Adipose tissue (tissue), 3 donors: ENCODE data around the gene ABCB8. TPM values are rescaled to one million over a fixed set of nuclear protein-coding genes. Genes with fewer than 3 reads are reported as not detected.
"Not testable (repeated sequence)": the region's sequence is repeated elsewhere in the genome, so short reads cannot be mapped to it uniquely, and the experiment has no call there.

Experiments used
- H3K27ac ChIP-seq: one replicate; pipeline ENCODE4 v1.5.1; 2013; ENCODE audit warnings: low read depth, low read length
- WGBS, 3 donors: extraction: QIAGEN DNeasy Blood & Tissue Kit; methylation state at CpG; one replicate each; pipeline ENCODE4 v1.1.7; 2013; 5-methylcytosine and 5-hydroxymethylcytosine counted together
- polyA plus RNA-seq, 3 donors: library from polyadenylated mRNA; stranded (reverse); fragments of 200-250 nt; gene quantifications; one replicate each; pipeline ENCODE4 v1.2.3, GENCODE V29; 2013
- donor health status: healthy with polysubstance abuse.
- donor health status: Bipolar disorder and iron deficiency.
- donor health status: healthy.

Gene ABCB8
- polyA plus RNA-seq, 3 donors: 11.2 to 24.0 (median 14.6) TPM

- H3K27ac ChIP-seq: no peak overlapping the region
Observed at GRCh38 chr7:151011097-151011409, 17.2 kb upstream of the ABCB8 start.

GRCh38 chr7:151011616-151012015, 16.6 kb upstream of the ABCB8 start:
- H3K27ac ChIP-seq: not testable (repeated sequence)
- WGBS, 3 donors: 81 to 92% (median 88%) methylated on average over 12 of the region's 12 CpGs

More at GRCh38 chr7:151011097-151011409, 17.2 kb upstream of the ABCB8 start:
- WGBS, 3 donors: 53 to 73% (median 56%) methylated on average over 1 of the region's 1 CpG

- H3K27ac ChIP-seq: no peak overlapping the region
- WGBS, 3 donors: 61 to 69% (median 63%) methylated on average over 6 of the region's 6 CpGs
Observed at GRCh38 chr7:151012031-151012692, 16.1 kb upstream of the ABCB8 start.

- no peak overlapping the region for H3K27ac ChIP-seq
- 23 to 51% (median 45%) methylated on average over 23 of the region's 23 CpGs for WGBS, 3 donors
Observed at GRCh38 chr7:151012911-151013347, 15.3 kb upstream of the ABCB8 start.

GRCh38 chr7:151013356-151013732, 14.9 kb upstream of the ABCB8 start:
- no peak overlapping the region for H3K27ac ChIP-seq
- 21 to 30% (median 30%) methylated on average over 15 to 26 of the region's 26 CpGs for WGBS, 3 donors

- H3K27ac ChIP-seq: no peak overlapping the region
- WGBS, 3 donors: 20 to 43% (median 33%) methylated on average over 55 of the region's 55 CpGs
Observed at GRCh38 chr7:151013733-151014497, 14.3 kb upstream of the ABCB8 start.

- no peak overlapping the region for H3K27ac ChIP-seq
- 73 to 81% (median 75%) methylated on average over 8 of the region's 8 CpGs for WGBS, 3 donors
Observed at GRCh38 chr7:151014950-151015349, 13.3 kb upstream of the ABCB8 start.

GRCh38 chr7:151015967-151016366, 12.3 kb upstream of the ABCB8 start:
- no peak overlapping the region for H3K27ac ChIP-seq
- whole genome bisulfite sequencing, 3 donors: 75 to 92% (median 78%) methylated on average over 5 of the region's 5 CpGs

GRCh38 chr7:151016505-151016904, 11.7 kb upstream of the ABCB8 start:
- no peak overlapping the region for H3K27ac ChIP-seq
- WGBS, 3 donors: 77 to 89% (median 85%) methylated on average over 8 of the region's 8 CpGs

- no peak overlapping the region for H3K27ac ChIP-seq
- 78 to 87% (median 81%) methylated on average over 15 of the region's 15 CpGs for WGBS, 3 donors
Observed at GRCh38 chr7:151016942-151017341, 11.3 kb upstream of the ABCB8 start.

GRCh38 chr7:151017370-151017952, 10.8 kb upstream of the ABCB8 start:
- 39 to 42% (median 41%) methylated on average over 13 of the region's 13 CpGs for WGBS, 3 donors
- no peak overlapping the region for H3K27ac ChIP-seq

GRCh38 chr7:151017953-151018420, 10.3 kb upstream of the ABCB8 start:
- WGBS, 3 donors: 2% methylated on average over 34 of the region's 34 CpGs
- no peak overlapping the region for H3K27ac ChIP-seq

- H3K27ac ChIP-seq: no peak overlapping the region
- WGBS, 3 donors: 1 to 4% (median 1%) methylated on average over 63 to 82 of the region's 82 CpGs
Observed at GRCh38 chr7:151018421-151019129, 9.7 kb upstream of the ABCB8 start.

- 17 to 32% (median 21%) methylated on average over 12 to 20 of the region's 20 CpGs for WGBS, 3 donors
- H3K27ac ChIP-seq: no peak overlapping the region
Observed at GRCh38 chr7:151019130-151019447, 9.2 kb upstream of the ABCB8 start.

GRCh38 chr7:151020231-151020630, 8.0 kb upstream of the ABCB8 start:
- H3K27ac ChIP-seq: no peak overlapping the region
- 43 to 61% (median 60%) methylated on average over 7 of the region's 7 CpGs for WGBS, 3 donors

- 70 to 80% (median 74%) methylated on average over 10 of the region's 10 CpGs for WGBS, 3 donors
- no peak overlapping the region for H3K27ac ChIP-seq
Observed at GRCh38 chr7:151023232-151023631, 5.0 kb upstream of the ABCB8 start.

GRCh38 chr7:151024435-151025056, 3.7 kb upstream of the ABCB8 start, which contains the start of gene ATG9B:
TSS of gene ATG9B (minus strand) at chr7:151024494. CDS start at chr7:151024423, 71 bp downstream.
- no peak within 1 kb of the TSS for H3K27ac ChIP-seq
- 82 to 92% (median 87%) methylated on average over 4 of the region's 4 CpGs for WGBS, 3 donors

GRCh38 chr7:151025924-151026671, 2.2 kb upstream of the ABCB8 start:
- H3K27ac ChIP-seq: no peak overlapping the region
- WGBS, 3 donors: 86 to 89% (median 88%) methylated on average over 4 of the region's 4 CpGs
